Osteoblast (primary cell): ENCODE measurements around the gene CEP164. TPM values are rescaled to one million over a fixed set of nuclear protein-coding genes. Genes with fewer than 3 reads are reported as not detected.

Experiments
- DNase-seq: peaks from one replicate; pipeline ENCODE4 v3.0.0; 2011; ENCODE audit warnings: low spot score, mixed read lengths; ENCODE audit not compliant: insufficient read length; ENCODE audit errors: missing footprints
- H2AFZ ChIP-seq: 2 replicates; pipeline ENCODE4 v1.6.0; 2011; ENCODE audit warnings: mild to moderate bottlenecking, low read length
- H3K27ac ChIP-seq: 2 replicates; pipeline ENCODE4 v1.5.1; 2011; ENCODE audit warnings: mild to moderate bottlenecking, low read depth, low read length, moderate library complexity
- H3K27me3 ChIP-seq: 2 replicates; pipeline ENCODE4 v1.6.0; 2012; ENCODE audit warnings: mild to moderate bottlenecking, control low read depth, inconsistent platforms, low read length, moderate library complexity; ENCODE audit not compliant: insufficient read depth
- H3K36me3 ChIP-seq: 2 replicates; pipeline ENCODE4 v1.5.1; 2011; ENCODE audit warnings: mild to moderate bottlenecking, low read length, control low read depth, moderate library complexity; ENCODE audit not compliant: insufficient read depth
- H3K4me1 ChIP-seq: 2 replicates; pipeline ENCODE4 v1.5.1; 2011; ENCODE audit warnings: mild to moderate bottlenecking, low read length, control low read depth, moderate library complexity; ENCODE audit not compliant: insufficient read depth
- H3K4me2 ChIP-seq: 2 replicates; pipeline ENCODE4 v1.6.0; 2011; ENCODE audit warnings: mild to moderate bottlenecking, low read length; ENCODE audit not compliant: insufficient read depth
- H3K4me3 ChIP-seq: fragments of 200-600 bp; sonication (generic); 3 replicates; pipeline ENCODE4 v1.5.1; 2012; ENCODE audit warnings: mild to moderate bottlenecking, low read length, inconsistent platforms; ENCODE audit not compliant: insufficient read depth
- H3K79me2 ChIP-seq: 2 replicates; pipeline ENCODE4 v1.6.0; 2012; ENCODE audit warnings: mild to moderate bottlenecking, low read length, control low read depth, inconsistent platforms; ENCODE audit not compliant: insufficient read depth
- H3K9me3 ChIP-seq: 2 replicates; pipeline ENCODE4 v1.5.1; 2011; ENCODE audit warnings: low read depth, low read length, control low read depth
- H4K20me1 ChIP-seq: 2 replicates; pipeline ENCODE4 v1.6.0; 2012; ENCODE audit warnings: mild to moderate bottlenecking, low read length, control low read depth; ENCODE audit not compliant: insufficient read depth
- CTCF ChIP-seq: IDR thresholded peaks from 2 replicates; pipeline ENCODE4 v1.5.1; 2011; ENCODE audit warnings: mild to moderate bottlenecking, low read depth, low read length, moderate library complexity; ENCODE audit errors: extremely low read depth
- total RNA-seq: library from RNA; depleted of rRNA; stranded (reverse); fragments of >200 nt; gene quantifications from 2 replicates; pipeline ENCODE4 v1.2.3, GENCODE V29; 2012

Gene CEP164
- total RNA-seq, 1 donor, result 38.0 TPM

DNA sequence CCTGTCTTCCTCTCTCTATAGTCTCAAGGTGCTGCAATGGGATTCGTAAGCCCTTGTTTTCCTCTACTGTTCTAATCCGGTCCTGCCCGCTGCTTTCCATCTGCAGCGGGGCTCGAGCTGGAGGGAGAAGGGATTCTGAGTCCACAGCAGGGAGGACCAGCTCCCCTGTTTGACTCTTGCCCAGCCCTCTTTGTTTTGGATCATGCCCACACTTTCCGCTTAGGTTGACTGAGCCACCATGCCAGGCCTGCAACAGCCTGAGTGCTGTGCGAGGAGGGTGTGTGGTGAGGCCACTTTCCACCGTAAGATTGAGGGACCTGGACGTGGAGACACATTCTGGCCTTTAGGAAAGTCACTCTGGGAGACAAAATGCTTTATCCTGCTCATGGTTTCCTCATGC, 58.3 kb downstream of the CEP164 start:
- Histone ChIP-seq H3K4me3 (no peak overlapping the region), H3K79me2 (no peaks in the 10 kb centered on the region), H3K36me3 (peaks cover 44% of the 10 kb centered on the region), H3K27me3 (no peaks in the 10 kb centered on the region), H3K27ac (no peak overlapping the region), H3K4me2 (no peak overlapping the region), H3K4me1 (peaks cover 28% of the 10 kb centered on the region), H2AFZ (no peak overlapping the region), H4K20me1 (peaks cover 11% of the 10 kb centered on the region), H3K9me3 (no peaks in the 10 kb centered on the region)
- no peak for TF ChIP-seq CTCF
- no peak for DNase-seq

- no peaks in the 10 kb centered on the region for H3K9me3 ChIP-seq
- DNase-seq, result peak; percentile 79
- H3K4me2 ChIP-seq, result no peak overlapping the region
- H2AFZ ChIP-seq, result no peak overlapping the region
- H3K4me3 ChIP-seq, result no peak overlapping the region
- H3K27me3 ChIP-seq, result no peaks in the 10 kb centered on the region
- H3K4me1 ChIP-seq, result peaks cover 28% of the 10 kb centered on the region
- H3K79me2 ChIP-seq, result no peaks in the 10 kb centered on the region
- peak overlapping the region; percentile 43 for H3K27ac ChIP-seq
- H4K20me1 ChIP-seq, result peaks cover 10% of the 10 kb centered on the region
- TF ChIP-seq CTCF, result no peak
- peaks cover 53% of the 10 kb centered on the region for H3K36me3 ChIP-seq
Observed at GRCh38 chr11:117387992-117388755, 60.5 kb downstream of the CEP164 start.

DNA sequence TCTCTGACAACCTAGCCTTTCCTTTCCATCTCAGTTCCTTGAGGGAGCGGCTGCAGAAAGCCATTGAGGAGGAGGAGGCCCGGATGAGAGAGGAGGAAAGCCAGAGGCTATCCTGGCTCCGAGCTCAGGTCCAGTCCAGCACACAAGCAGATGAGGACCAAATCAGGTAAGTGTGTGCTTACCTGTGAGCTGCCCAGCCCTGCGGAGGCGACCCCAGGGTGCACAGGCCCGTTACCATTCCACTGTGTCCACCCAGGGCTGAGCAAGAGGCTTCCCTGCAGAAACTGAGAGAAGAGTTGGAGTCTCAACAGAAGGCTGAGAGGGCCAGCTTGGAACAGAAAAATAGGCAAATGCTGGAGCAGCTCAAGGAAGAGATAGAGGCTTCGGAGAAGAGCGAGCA, 63.1 kb downstream of the CEP164 start:
- Histone ChIP-seq H3K27ac (no peak overlapping the region), H4K20me1 (peaks cover 4% of the 10 kb centered on the region), H3K79me2 (no peaks in the 10 kb centered on the region), H3K27me3 (no peaks in the 10 kb centered on the region), H3K4me2 (no peak overlapping the region), H3K36me3 (peaks cover 65% of the 10 kb centered on the region), H3K9me3 (no peaks in the 10 kb centered on the region), H3K4me3 (no peak overlapping the region), H2AFZ (no peak overlapping the region), H3K4me1 (peaks cover 18% of the 10 kb centered on the region)
- no peak for TF ChIP-seq CTCF
- no peak for DNase-seq

DNA sequence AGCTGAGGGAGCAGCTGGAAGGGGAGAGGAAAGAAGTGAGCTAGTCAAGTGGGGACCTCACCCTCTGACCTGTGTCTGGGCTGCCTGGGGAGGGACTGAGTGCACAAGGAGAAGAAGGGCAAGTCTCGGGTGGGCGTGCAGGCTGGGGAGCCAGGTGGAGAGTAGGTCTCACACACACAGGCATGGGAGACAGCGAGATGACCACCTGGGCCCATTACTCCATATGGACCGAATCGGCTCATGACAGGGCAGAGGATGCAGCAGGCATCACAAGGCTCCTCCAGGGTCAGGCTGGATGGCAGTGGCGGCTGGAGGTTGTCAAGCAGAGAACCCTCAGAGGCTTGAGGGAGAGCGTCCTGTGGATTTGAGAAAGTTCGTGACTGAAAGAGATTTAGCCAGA, 63.5 kb downstream of the CEP164 start:
- Histone ChIP-seq H2AFZ (no peak overlapping the region), H3K4me1 (peaks cover 18% of the 10 kb centered on the region), H3K27ac (no peak overlapping the region), H3K79me2 (no peaks in the 10 kb centered on the region), H3K27me3 (no peaks in the 10 kb centered on the region), H3K4me3 (no peak overlapping the region), H3K4me2 (no peak overlapping the region), H4K20me1 (peaks cover 4% of the 10 kb centered on the region), H3K9me3 (no peaks in the 10 kb centered on the region), H3K36me3 (peaks cover 68% of the 10 kb centered on the region)
- no peak for DNase-seq
- TF ChIP-seq CTCF, result no peak
